ENCODE data around the gene ACOXL. TPM values are rescaled to one million over a fixed set of nuclear protein-coding genes. Genes with fewer than 3 reads are reported as not detected.
A peak's percentile ranks its signal among the peaks of the same experiment; 100 is the strongest.

ACOXL gene
- total and polyA plus RNA-seq, 10 of the 15 experiments (the other 5 are each of a cell fraction or from before 2014, with no cell fraction given), result 0.05 to 1.3 (median 0.71) TPM

DNA sequence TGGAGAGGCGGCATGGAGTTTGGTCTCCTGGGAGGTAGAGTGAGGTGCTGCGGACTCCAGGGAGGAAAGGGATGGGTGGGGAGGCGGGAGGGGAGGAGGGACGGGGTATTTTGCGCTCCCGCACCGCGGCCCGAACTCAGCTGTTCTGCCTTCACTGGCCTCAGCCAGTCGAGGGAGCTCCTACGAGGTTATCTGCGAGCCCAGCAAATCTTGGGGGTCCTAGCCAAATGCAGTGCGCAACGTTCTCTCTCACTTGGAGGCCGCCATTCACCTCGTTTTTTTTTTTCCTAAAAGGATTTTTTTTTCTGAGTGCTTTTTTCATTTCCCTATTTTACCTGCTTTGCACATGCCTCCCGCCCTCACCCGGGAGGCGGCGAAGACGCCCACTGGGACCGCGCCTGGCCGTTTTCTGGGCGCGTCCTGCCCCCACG, 387.5 kb downstream of the ACOXL start (continued):
- TF ChIP-seq GATAD2B (conservative IDR thresholded peaks at IDR 0.05; ENCODE audit: low read depth), result no peak
- TF ChIP-seq IRF4 (IDR thresholded peaks at IDR 0.05; ENCODE audit: low read depth, low read length), result no peak
- TF ChIP-seq SPI1 (IDR thresholded peaks at IDR 0.05; ENCODE audit: borderline replicate concordance, insufficient read depth, low read depth, low read length), result peak; percentile 26; the same call in 1 of the 2 replicates
- TF ChIP-seq FOXK2 (IDR thresholded peaks at IDR 0.05), result no peak
- no peak for TF ChIP-seq NFIC (IDR thresholded peaks at IDR 0.05; ENCODE audit: low read depth, low read length)
- TF ChIP-seq TARDBP (IDR thresholded peaks at IDR 0.05; ENCODE audit: borderline replicate concordance), result no peak
- peak; percentile 23 for TF ChIP-seq MEF2B (IDR thresholded peaks at IDR 0.05; ENCODE audit: partially characterized antibody, poor library complexity, severe bottlenecking)
- no peak for TF ChIP-seq MEF2A (IDR thresholded peaks at IDR 0.05; ENCODE audit: insufficient read depth, low read depth, low read length)
- TF ChIP-seq SIX5 (IDR thresholded peaks at IDR 0.05; ENCODE audit: low read depth, low read length, severe bottlenecking), result no peak
- TF ChIP-seq POLR2AphosphoS2 (IDR thresholded peaks at IDR 0.05; ENCODE audit: low read depth, low read length), result no peak
- no peak for TF ChIP-seq ZBED1 (IDR thresholded peaks at IDR 0.05; ENCODE audit: borderline replicate concordance)
- TF ChIP-seq, protein P1, sequence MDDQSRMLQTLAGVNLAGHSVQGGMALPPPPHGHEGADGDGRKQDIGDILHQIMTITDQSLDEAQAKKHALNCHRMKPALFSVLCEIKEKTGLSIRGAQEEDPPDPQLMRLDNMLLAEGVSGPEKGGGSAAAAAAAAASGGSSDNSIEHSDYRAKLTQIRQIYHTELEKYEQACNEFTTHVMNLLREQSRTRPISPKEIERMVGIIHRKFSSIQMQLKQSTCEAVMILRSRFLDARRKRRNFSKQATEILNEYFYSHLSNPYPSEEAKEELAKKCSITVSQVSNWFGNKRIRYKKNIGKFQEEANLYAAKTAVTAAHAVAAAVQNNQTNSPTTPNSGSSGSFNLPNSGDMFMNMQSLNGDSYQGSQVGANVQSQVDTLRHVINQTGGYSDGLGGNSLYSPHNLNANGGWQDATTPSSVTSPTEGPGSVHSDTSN (IDR thresholded peaks at IDR 0.05; ENCODE audit: insufficient replicate concordance, low read depth, low read length), result no peak
- no peak for TF ChIP-seq NR2F1 (conservative IDR thresholded peaks at IDR 0.05)
- TF ChIP-seq, protein P2, sequence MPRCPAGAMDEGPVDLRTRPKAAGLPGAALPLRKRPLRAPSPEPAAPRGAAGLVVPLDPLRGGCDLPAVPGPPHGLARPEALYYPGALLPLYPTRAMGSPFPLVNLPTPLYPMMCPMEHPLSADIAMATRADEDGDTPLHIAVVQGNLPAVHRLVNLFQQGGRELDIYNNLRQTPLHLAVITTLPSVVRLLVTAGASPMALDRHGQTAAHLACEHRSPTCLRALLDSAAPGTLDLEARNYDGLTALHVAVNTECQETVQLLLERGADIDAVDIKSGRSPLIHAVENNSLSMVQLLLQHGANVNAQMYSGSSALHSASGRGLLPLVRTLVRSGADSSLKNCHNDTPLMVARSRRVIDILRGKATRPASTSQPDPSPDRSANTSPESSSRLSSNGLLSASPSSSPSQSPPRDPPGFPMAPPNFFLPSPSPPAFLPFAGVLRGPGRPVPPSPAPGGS (IDR thresholded peaks at IDR 0.05; ENCODE audit: borderline replicate concordance, insufficient read depth, low read depth, low read length, poor library complexity, severe bottlenecking), result no peak
- TF ChIP-seq POU2F2 (IDR thresholded peaks at IDR 0.05; ENCODE audit: borderline replicate concordance, low read depth, low read length), result no peak
- no peak for TF ChIP-seq MTA3 (IDR thresholded peaks at IDR 0.05; ENCODE audit: borderline replicate concordance, low read length)
- TF ChIP-seq KDM1A (IDR thresholded peaks at IDR 0.05; ENCODE audit: borderline replicate concordance), result no peak
- TF ChIP-seq, protein P3, sequence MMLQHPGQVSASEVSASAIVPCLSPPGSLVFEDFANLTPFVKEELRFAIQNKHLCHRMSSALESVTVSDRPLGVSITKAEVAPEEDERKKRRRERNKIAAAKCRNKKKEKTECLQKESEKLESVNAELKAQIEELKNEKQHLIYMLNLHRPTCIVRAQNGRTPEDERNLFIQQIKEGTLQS (IDR thresholded peaks at IDR 0.05; ENCODE audit: borderline replicate concordance, extremely low read depth, low read depth, low read length), result no peak

Data from GM12878 (cell line).